HepG2 (cell line): ENCODE measurements around the gene SEMA3B.
"Not testable (repeated sequence)": the region's sequence is repeated elsewhere in the genome, so short reads cannot be mapped to it uniquely, and the experiment has no call there.

Experiments used
- ARNT2 ChIP-seq: sonication (generic); formaldehyde crosslinking; IDR thresholded peaks from 2 replicates; pipeline ENCODE4 v1.8.0; 2022; ENCODE audit warnings: mild to moderate bottlenecking, low read depth, missing genetic modification reagents, moderate library complexity
- ATF7 ChIP-seq, 2 experiments: fragments of 450-650 bp in 1 of 2; sonication (generic) in 1 of 2; formaldehyde crosslinking in 1 of 2; IDR thresholded peaks; 2 replicates each; pipeline versions ENCODE4 v1.4.0 to v1.6.1; 2016 to 2020; ENCODE audit warnings: antibody characterized with exemption in 1 of 2, mild to moderate bottlenecking in 1 of 2, missing genetic modification reagents in 1 of 2
- CTCF ChIP-seq: sonication (generic); formaldehyde crosslinking; IDR thresholded peaks from 2 replicates; pipeline ENCODE4 v1.5.0; 2020; ENCODE audit warnings: mild to moderate bottlenecking, missing genetic modification reagents, moderate library complexity
- DPF2 ChIP-seq: sonication (generic); formaldehyde crosslinking; IDR thresholded peaks from 2 replicates; pipeline ENCODE4 v1.4.0; 2020; ENCODE audit warnings: mild to moderate bottlenecking, low read depth, missing genetic modification reagents, borderline replicate concordance
- MIER3 ChIP-seq: IDR thresholded peaks from 2 replicates; pipeline ENCODE4 v1.6.1; 2016; ENCODE audit warnings: missing compliant biosample characterization, borderline replicate concordance
- NFE2 ChIP-seq: sonication (generic); formaldehyde crosslinking; IDR thresholded peaks from 2 replicates; pipeline ENCODE4 v1.4.0; 2020; ENCODE audit warnings: missing genetic modification reagents
- NR2F2 ChIP-seq: IDR thresholded peaks from 2 replicates; pipeline ENCODE4 v1.6.1; 2012; ENCODE audit warnings: low read depth, inconsistent platforms, borderline replicate concordance
- POLR2A ChIP-seq, 2 experiments: IDR thresholded peaks; 2 replicates each; pipeline ENCODE4 v1.6.1; 2011; ENCODE audit warnings: low read depth in 2 of 2, low read length in 2 of 2, mild to moderate bottlenecking in 1 of 2, moderate library complexity in 1 of 2; ENCODE audit not compliant: insufficient read depth in 1 of 2
- POLR2AphosphoS5 ChIP-seq: IDR thresholded peaks from 2 replicates; pipeline ENCODE4 v1.6.1; 2012; ENCODE audit warnings: low read depth, low read length
- ZNF160 ChIP-seq: sonication (generic); formaldehyde crosslinking; IDR thresholded peaks from 2 replicates; pipeline ENCODE4 v1.8.0; 2022; ENCODE audit warnings: mild to moderate bottlenecking, inconsistent platforms, missing genetic modification reagents
- ZNF776 ChIP-seq: sonication (generic); formaldehyde crosslinking; IDR thresholded peaks from 2 replicates; pipeline ENCODE4 v1.4.0; 2020; ENCODE audit warnings: mild to moderate bottlenecking, missing genetic modification reagents
- ZSCAN31 ChIP-seq: sonication (generic); formaldehyde crosslinking; IDR thresholded peaks from 2 replicates; pipeline ENCODE4 v1.5.0; 2020; ENCODE audit warnings: low read depth, mild to moderate bottlenecking, missing genetic modification reagents
- ZZZ3 ChIP-seq: sonication (generic); formaldehyde crosslinking; IDR thresholded peaks from 2 replicates; pipeline ENCODE4 v1.4.0; 2020; ENCODE audit warnings: missing genetic modification reagents, mild to moderate bottlenecking, borderline replicate concordance
- TF ChIP-seq, protein P1 (sequence below): sonication (generic); formaldehyde crosslinking; IDR thresholded peaks from 2 replicates; pipeline ENCODE4 v1.5.1; 2020; ENCODE audit warnings: missing genetic modification reagents, mild to moderate bottlenecking, borderline replicate concordance

DNA sequence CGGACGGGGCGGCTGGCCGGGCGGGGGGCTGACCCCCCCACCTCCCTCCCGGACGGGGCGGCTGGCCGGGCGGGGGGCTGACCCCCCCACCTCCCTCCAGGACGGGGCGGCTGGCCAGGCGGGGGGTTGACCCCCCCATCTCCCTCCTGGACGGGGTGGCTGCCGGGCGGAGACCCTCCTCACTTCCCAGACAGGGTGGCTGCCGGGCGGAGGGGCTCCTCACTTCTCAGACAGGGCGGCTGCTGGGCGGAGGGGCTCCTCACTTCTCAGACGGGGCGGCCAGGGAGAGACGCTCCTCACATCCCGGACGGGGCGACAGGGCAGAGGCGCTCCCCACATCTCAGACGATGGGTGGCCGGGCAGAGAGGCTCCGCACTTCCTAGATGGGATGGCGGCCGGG is 43.1 kb downstream of the SEMA3B start:
- not testable (repeated sequence) for TF ChIP-seq NR2F2; ZNF160 (CRISPR knock-in tag); ARNT2 (CRISPR knock-in tag); POLR2AphosphoS5; ZZZ3 (CRISPR knock-in tag); ATF7 (IDR thresholded peaks at IDR 0.05); ATF7 (CRISPR knock-in tag; IDR thresholded peaks at IDR 0.05); ZSCAN31; DPF2 (CRISPR knock-in tag); MIER3 (CRISPR knock-in tag); ZNF776; CTCF; POLR2A (IDR thresholded peaks at IDR 0.05; ENCODE audit: insufficient read depth in 1 of 2, low read depth in 2 of 2, low read length in 2 of 2); NFE2 (CRISPR knock-in tag)
- TF ChIP-seq, protein P1, sequence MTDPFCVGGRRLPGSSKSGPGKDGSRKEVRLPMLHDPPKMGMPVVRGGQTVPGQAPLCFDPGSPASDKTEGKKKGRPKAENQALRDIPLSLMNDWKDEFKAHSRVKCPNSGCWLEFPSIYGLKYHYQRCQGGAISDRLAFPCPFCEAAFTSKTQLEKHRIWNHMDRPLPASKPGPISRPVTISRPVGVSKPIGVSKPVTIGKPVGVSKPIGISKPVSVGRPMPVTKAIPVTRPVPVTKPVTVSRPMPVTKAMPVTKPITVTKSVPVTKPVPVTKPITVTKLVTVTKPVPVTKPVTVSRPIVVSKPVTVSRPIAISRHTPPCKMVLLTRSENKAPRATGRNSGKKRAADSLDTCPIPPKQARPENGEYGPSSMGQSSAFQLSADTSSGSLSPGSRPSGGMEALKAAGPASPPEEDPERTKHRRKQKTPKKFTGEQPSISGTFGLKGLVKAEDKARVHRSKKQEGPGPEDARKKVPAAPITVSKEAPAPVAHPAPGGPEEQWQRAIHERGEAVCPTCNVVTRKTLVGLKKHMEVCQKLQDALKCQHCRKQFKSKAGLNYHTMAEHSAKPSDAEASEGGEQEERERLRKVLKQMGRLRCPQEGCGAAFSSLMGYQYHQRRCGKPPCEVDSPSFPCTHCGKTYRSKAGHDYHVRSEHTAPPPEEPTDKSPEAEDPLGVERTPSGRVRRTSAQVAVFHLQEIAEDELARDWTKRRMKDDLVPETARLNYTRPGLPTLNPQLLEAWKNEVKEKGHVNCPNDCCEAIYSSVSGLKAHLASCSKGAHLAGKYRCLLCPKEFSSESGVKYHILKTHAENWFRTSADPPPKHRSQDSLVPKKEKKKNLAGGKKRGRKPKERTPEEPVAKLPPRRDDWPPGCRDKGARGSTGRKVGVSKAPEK (CRISPR knock-in tag): not testable (repeated sequence)
